DOHH2 (cell line): ENCODE measurements around the gene STT3A.

Experiments used
- H3F3A ChIP-seq: fragments of 200-600 bp; sonication (generic), shearing (Covaris generic); 2 replicates; pipeline ENCODE4 v1.6.0; 2016; ENCODE audit warnings: antibody characterized with exemption, mild to moderate bottlenecking; ENCODE audit not compliant: control insufficient read depth, insufficient read depth
- H3K27ac ChIP-seq: fragments of 200-600 bp; sonication (generic); 2 replicates; pipeline ENCODE4 v1.5.1; 2014; ENCODE audit warnings: low read depth, mild to moderate bottlenecking, low read length, moderate library complexity
- H3K27me3 ChIP-seq: fragments of 200-600 bp; sonication (generic); 2 replicates; pipeline ENCODE4 v1.6.1; 2014; ENCODE audit warnings: mild to moderate bottlenecking, low read length, mixed read lengths; ENCODE audit not compliant: control insufficient read depth
- H3K36me3 ChIP-seq: fragments of 200-600 bp; sonication (generic); 2 replicates; pipeline ENCODE4 v1.6.1; 2014; ENCODE audit warnings: mild to moderate bottlenecking, low read length, moderate library complexity, mixed read lengths; ENCODE audit not compliant: control insufficient read depth
- H3K4me1 ChIP-seq: fragments of 200-600 bp; sonication (generic); 2 replicates; pipeline ENCODE4 v1.6.1; 2014; ENCODE audit warnings: mild to moderate bottlenecking, low read length, mixed read lengths; ENCODE audit not compliant: control insufficient read depth
- H3K4me2 ChIP-seq: fragments of 200-600 bp; sonication (generic); 2 replicates; pipeline ENCODE4 v1.6.0; 2014; ENCODE audit warnings: mild to moderate bottlenecking, low read length, moderate library complexity
- H3K4me3 ChIP-seq: fragments of 200-600 bp; sonication (generic); 2 replicates; pipeline ENCODE4 v1.5.1; 2014; ENCODE audit warnings: mild to moderate bottlenecking, low read length, mixed read lengths
- H3K79me2 ChIP-seq: fragments of 200-600 bp; sonication (generic); 2 replicates; pipeline ENCODE4 v1.6.1; 2014; ENCODE audit warnings: mild to moderate bottlenecking, low read length, mixed read lengths; ENCODE audit not compliant: control insufficient read depth
- H3K9me2 ChIP-seq: fragments of 200-600 bp; sonication (generic); replicated peaks from 2 replicates; pipeline ENCODE4 v1.6.1; 2014; ENCODE audit warnings: mild to moderate bottlenecking, low read length, mixed read lengths; ENCODE audit not compliant: control insufficient read depth
- H3K9me3 ChIP-seq: fragments of 200-600 bp; sonication (generic); 2 replicates; pipeline ENCODE4 v1.6.1; 2014; ENCODE audit warnings: antibody characterized with exemption, low read length, mixed read lengths; ENCODE audit not compliant: control insufficient read depth, insufficient read depth
- H4K20me1 ChIP-seq: fragments of 200-600 bp; sonication (generic); 2 replicates; pipeline ENCODE4 v1.6.0; 2014; ENCODE audit warnings: low read depth, mild to moderate bottlenecking, antibody characterized with exemption, low read length, moderate library complexity; ENCODE audit not compliant: control insufficient read depth, insufficient read depth
- EZH2phosphoT487 ChIP-seq: fragments of 200-600 bp; sonication (generic); IDR thresholded peaks from 2 replicates; pipeline ENCODE4 v1.6.1; 2017; ENCODE audit warnings: borderline replicate concordance, mild to moderate bottlenecking, antibody characterized with exemption, low read length, moderate library complexity, mixed read lengths
- TF ChIP-seq, protein P1 (sequence below): fragments of 200-600 bp; sonication (generic); IDR thresholded peaks from one replicate; pipeline ENCODE4 v1.5.1; 2014; ENCODE audit warnings: antibody characterized with exemption, mild to moderate bottlenecking, low read depth, low read length; ENCODE audit not compliant: poor library complexity, severe bottlenecking

The STT3A gene

DNA sequence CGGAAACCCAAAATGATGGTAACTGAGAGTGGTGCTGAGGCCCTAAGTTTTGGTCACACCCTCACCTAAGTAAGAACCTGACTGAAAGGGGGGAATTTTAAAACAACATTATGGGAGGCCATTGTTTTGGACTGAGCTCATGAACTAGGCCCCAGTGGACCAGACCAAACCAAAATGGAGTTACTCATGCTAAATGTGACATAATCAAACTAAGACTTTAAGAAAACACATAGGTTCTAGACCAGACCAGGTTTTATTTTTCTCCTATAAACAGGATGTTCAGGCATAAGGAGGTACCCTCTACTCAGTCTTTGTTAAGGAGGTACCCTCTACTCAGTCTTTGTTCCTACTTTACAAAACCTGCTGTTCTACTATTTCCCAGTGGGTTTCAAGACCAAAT, 30.7 kb upstream of the STT3A start:
- no peaks in the 10 kb centered on the region for H3K9me3 ChIP-seq
- TF ChIP-seq EZH2phosphoT487, result no peak
- TF ChIP-seq, protein P1, sequence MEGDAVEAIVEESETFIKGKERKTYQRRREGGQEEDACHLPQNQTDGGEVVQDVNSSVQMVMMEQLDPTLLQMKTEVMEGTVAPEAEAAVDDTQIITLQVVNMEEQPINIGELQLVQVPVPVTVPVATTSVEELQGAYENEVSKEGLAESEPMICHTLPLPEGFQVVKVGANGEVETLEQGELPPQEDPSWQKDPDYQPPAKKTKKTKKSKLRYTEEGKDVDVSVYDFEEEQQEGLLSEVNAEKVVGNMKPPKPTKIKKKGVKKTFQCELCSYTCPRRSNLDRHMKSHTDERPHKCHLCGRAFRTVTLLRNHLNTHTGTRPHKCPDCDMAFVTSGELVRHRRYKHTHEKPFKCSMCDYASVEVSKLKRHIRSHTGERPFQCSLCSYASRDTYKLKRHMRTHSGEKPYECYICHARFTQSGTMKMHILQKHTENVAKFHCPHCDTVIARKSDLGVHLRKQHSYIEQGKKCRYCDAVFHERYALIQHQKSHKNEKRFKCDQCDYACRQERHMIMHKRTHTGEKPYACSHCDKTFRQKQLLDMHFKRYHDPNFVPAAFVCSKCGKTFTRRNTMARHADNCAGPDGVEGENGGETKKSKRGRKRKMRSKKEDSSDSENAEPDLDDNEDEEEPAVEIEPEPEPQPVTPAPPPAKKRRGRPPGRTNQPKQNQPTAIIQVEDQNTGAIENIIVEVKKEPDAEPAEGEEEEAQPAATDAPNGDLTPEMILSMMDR, result no peak

GRCh38 chr11:125562430-125562829, 30.2 kb upstream of the STT3A start:
- no peak overlapping the region for H3K27ac ChIP-seq
- no peaks in the 10 kb centered on the region for H4K20me1 ChIP-seq
- no peak overlapping the region for H3K4me3 ChIP-seq
- no peaks in the 10 kb centered on the region for H3K79me2 ChIP-seq
- H3F3A ChIP-seq, result no peaks in the 10 kb centered on the region
- no peaks in the 10 kb centered on the region for H3K9me3 ChIP-seq
- no peaks in the 10 kb centered on the region for H3K9me2 ChIP-seq
- no peak overlapping the region for H3K4me2 ChIP-seq
- peaks cover 2% of the 10 kb centered on the region; the same call in 1 of the 2 replicates for H3K4me1 ChIP-seq
- H3K36me3 ChIP-seq, result no peaks in the 10 kb centered on the region
- TF ChIP-seq, protein P1, result no peak
- no peak for TF ChIP-seq EZH2phosphoT487
- H3K27me3 ChIP-seq, result no peaks in the 10 kb centered on the region

More for the DNA sequence above, 30.7 kb upstream of the STT3A start:
- Histone ChIP-seq H4K20me1 (no peaks in the 10 kb centered on the region), H3K4me3 (no peak overlapping the region), H3K27me3 (no peaks in the 10 kb centered on the region), H3K27ac (no peak overlapping the region), H3K79me2 (no peaks in the 10 kb centered on the region), H3F3A (no peaks in the 10 kb centered on the region), H3K4me2 (no peak overlapping the region), H3K36me3 (no peaks in the 10 kb centered on the region), H3K9me2 (no peaks in the 10 kb centered on the region), H3K4me1 (no peaks in the 10 kb centered on the region)

- Histone ChIP-seq H3K9me2 (no peaks in the 10 kb centered on the region), H3K4me1 (peaks cover 14% of the 10 kb centered on the region), H3K4me3 (no peak overlapping the region), H3K79me2 (peaks cover 4% of the 10 kb centered on the region), H3F3A (peaks cover 4% of the 10 kb centered on the region; the same call in 1 of the 2 replicates), H3K36me3 (no peaks in the 10 kb centered on the region), H3K27ac (no peak overlapping the region), H3K9me3 (no peaks in the 10 kb centered on the region), H3K4me2 (no peak overlapping the region), H4K20me1 (no peaks in the 10 kb centered on the region), H3K27me3 (no peaks in the 10 kb centered on the region)
- TF ChIP-seq EZH2phosphoT487, result no peak
- TF ChIP-seq, protein P1, result no peak
Measured at GRCh38 chr11:125564357-125564756, 28.3 kb upstream of the STT3A start.

DNA sequence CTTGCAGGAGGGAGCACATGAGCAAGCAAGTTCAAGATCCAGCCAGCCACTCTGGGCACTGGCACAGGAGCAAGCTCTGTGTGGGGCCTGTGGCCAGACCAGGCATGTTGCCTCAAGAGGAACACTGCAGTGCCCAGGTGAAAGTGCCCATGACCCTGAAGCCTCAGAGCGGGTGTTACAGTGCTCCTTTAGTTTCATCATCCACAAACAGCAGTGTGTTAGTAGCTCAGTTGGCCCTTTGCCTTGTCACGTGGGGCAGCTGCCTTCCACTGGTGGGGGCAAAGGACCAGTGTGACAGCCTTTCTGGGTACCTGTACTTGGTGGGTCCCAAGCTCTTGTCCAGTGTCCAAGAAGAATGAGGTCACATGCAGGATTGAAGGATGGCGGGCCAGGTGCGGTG, 26.4 kb upstream of the STT3A start:
- Histone ChIP-seq H3K27ac (no peak overlapping the region), H3K9me3 (no peaks in the 10 kb centered on the region), H3K27me3 (no peaks in the 10 kb centered on the region), H3K9me2 (no peaks in the 10 kb centered on the region), H3K79me2 (peaks cover 22% of the 10 kb centered on the region), H3K4me3 (no peak overlapping the region), H3K36me3 (peaks cover 11% of the 10 kb centered on the region), H4K20me1 (no peaks in the 10 kb centered on the region), H3K4me1 (peaks cover 26% of the 10 kb centered on the region), H3F3A (peaks cover 4% of the 10 kb centered on the region; the same call in 1 of the 2 replicates), H3K4me2 (no peak overlapping the region)
- no peak for TF ChIP-seq EZH2phosphoT487
- TF ChIP-seq, protein P1, result no peak
